Peyer's patch (tissue), 4 donors: Measurements from ENCODE around the gene RNU1-3.
"Not testable (repeated sequence)": the region's sequence is repeated elsewhere in the genome, so short reads cannot be mapped to it uniquely, and the experiment has no call there.

Experiments
- CTCF ChIP-seq, 6 experiments: fragments of 450-650 bp in 4 of 6; fragments of 200-600 bp in 2 of 6; sonication (generic) in 1 of 6; IDR thresholded peaks; one replicate each; pipeline ENCODE4 v1.5.1; 2017 to 2019; ENCODE audit warnings: antibody characterized with exemption in 6 of 6, mild to moderate bottlenecking in 3 of 6, moderate library complexity in 1 of 6
- POLR2A ChIP-seq, 2 donors: fragments of 450-650 bp; IDR thresholded peaks; one replicate each; pipeline ENCODE4 v1.5.1; 2017; ENCODE audit warnings: antibody characterized with exemption in 2 of 2, mild to moderate bottlenecking in 2 of 2, moderate library complexity in 2 of 2

- TF ChIP-seq CTCF, POLR2A (IDR thresholded peaks at IDR 0.05): not testable (repeated sequence)
Measured at GRCh38 chr1:16712984-16713383, 46.2 kb upstream of the RNU1-3 start.
